Activated CD4-positive, alpha-beta T cell treated with anti-CD3 and anti-CD28 coated beads for 1 hour (primary cell): Measurements from ENCODE around the gene COG4.

Source experiments
- DNase-seq: peaks from one replicate; pipeline ENCODE4 v3.0.0-alpha.2; 2020

Gene COG4

DNA sequence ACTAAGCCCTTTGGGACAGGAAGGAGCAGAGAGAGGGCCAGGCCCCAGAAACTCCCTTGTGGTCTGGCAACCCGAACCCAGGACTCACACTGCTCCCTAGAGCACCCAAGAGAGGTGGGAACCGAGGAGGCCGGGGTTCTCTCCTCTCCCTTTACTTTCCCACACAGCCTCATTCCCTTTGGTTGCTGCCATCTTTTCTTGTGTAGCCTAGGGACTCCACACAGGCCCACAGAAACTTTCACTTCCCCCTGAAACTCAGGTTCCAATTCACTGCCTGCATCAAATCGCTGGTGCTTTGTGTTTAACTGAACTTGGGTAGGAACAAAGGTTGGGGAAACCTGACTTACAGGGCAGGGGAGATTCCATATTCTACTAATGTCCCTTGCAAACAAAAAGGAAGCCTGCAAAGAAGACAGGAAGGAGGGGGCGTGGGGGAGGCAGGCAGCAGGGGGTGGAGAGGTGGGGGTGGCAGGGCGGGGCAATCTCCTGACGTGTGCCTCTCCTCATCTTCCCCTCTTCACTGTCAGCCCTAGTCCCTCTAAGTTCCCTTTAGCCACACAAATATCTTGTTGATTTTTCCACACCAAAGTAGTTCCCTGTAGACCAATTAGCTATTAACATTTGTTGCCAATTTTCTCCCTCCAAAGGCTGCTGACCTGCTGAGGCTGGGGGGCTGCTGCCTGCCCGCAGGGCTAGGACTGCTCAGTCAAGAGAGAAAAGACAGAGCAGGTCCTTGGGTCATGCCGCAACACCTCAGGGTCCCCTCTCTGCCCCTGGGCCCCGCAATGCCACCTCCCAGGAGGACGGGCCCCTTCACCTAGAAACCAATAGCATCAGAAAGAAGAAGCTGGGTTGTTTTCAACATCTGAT is 92.5 kb downstream of the COG4 start:
- DNase-seq: peak; percentile 30
